ENCODE measurements around the gene MRAP.
"Not testable (repeated sequence)": the region's sequence is repeated elsewhere in the genome, so short reads cannot be mapped to it uniquely, and the experiment has no call there.

DNA sequence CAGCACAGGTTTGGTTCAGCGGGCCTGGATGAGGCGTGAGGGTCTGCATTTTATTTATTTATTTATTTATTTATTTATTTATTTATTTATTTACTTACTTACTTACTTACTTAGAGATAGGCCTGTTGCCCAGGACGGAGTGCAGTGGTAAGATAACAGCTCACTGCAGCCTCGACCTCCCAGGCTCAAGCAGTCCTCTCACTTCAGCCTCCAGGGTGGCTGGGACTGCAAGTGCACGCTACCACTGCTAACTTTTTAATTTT is 39.9 kb upstream of the MRAP start:
- not testable (repeated sequence) for TF ChIP-seq EZH2 (IDR thresholded peaks at IDR 0.05; ENCODE audit: borderline replicate concordance, low read length)
- TF ChIP-seq, protein P1, sequence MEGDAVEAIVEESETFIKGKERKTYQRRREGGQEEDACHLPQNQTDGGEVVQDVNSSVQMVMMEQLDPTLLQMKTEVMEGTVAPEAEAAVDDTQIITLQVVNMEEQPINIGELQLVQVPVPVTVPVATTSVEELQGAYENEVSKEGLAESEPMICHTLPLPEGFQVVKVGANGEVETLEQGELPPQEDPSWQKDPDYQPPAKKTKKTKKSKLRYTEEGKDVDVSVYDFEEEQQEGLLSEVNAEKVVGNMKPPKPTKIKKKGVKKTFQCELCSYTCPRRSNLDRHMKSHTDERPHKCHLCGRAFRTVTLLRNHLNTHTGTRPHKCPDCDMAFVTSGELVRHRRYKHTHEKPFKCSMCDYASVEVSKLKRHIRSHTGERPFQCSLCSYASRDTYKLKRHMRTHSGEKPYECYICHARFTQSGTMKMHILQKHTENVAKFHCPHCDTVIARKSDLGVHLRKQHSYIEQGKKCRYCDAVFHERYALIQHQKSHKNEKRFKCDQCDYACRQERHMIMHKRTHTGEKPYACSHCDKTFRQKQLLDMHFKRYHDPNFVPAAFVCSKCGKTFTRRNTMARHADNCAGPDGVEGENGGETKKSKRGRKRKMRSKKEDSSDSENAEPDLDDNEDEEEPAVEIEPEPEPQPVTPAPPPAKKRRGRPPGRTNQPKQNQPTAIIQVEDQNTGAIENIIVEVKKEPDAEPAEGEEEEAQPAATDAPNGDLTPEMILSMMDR (IDR thresholded peaks at IDR 0.05; ENCODE audit: low read length): not testable (repeated sequence)
